Measurements from ENCODE around the gene PRKRA.
A peak's percentile ranks its signal among the peaks of the same experiment; 100 is the strongest.
"Not testable (repeated sequence)": the region's sequence is repeated elsewhere in the genome, so short reads cannot be mapped to it uniquely, and the experiment has no call there.

PRKRA gene

DNA sequence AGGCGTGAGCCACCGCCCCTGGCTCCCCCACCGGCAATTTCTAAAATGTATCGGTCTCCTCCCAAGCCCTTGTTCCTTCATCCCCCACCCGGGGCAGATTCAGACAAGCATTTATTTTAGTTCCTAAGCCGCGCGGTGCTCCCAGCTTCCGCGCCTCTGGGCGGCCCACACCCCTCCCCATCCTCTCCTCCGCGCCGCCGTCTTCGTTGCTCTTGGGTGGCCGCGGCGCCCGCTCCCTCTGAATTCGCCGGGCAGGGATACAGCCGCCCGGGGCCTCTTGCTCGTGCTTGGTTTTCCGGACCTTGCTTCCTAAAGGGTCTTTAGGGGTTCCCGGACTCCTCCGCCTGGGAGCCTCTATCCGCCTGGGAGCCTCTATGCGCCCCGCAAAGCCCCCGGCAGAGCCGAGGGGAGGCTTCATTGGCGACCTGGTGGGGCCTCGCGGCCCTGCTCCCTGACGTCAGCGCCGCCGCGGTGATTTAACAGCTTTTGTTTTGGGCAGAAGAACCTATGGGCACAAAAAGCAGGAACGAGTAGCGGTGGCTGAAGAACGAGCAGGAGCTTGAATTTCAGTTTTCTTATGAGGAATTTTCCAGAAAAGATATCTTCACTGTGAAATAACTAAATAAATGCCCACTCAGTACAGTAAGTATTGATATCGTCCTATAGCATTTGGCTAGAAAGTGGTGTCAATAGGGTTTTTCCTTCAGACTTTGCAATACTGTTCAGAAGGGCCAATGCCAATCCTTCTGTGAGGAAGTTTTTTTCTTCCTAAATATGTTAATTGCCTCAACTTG is 37.3 kb downstream of the PRKRA start:
- peak; percentile 85 for DNase-seq (ENCODE audit: low spot score)

- DNase-seq (ENCODE audit: low spot score) = not testable (repeated sequence)
Observed at GRCh38 chr2:178412453-178412852, 38.5 kb downstream of the PRKRA start.

DNA sequence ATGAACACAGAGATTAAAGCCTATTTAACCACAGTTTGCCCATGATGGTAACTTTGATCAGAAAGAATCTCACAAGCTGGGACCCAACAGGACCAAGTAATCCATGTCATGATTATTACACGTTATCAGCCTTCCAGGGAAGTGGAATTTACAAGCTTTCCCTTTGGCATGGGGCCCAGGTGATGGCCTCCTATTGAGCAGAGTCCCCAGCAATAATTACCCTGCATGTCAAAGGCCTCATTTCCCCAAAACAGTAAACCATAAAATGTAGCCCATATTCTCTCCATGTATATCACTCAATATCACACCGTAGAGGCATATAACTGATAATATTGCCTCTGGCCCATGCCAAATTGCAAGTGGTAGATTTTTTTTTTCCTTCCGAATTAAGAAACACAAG is 38.9 kb downstream of the PRKRA start:
- DNase-seq (ENCODE audit: low spot score) = no peak

GRCh38 chr2:178409261-178409660 is 41.7 kb downstream of the PRKRA start:
- DNase-seq (ENCODE audit: low spot score) = no peak

DNA sequence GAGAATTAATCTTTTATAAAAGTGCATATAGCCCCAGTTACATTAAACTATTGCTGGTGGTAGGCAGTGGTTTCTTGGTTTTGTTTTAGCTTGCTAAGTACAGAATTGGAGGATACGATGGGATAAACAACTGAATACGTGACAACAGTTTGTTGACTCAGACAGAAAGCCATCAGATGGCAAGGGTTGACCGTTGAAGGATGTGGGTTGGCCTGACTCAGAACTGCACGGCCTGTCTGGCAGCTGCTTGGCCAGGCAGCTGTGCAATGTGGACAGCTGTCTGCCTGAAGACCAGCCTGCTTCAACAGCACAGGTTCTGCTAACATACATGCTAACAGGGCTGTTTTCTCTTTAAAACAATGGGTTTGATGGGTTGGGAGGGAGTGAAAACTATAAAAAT is 46.6 kb downstream of the PRKRA start:
- no peak for DNase-seq (ENCODE audit: low spot score)

DNA sequence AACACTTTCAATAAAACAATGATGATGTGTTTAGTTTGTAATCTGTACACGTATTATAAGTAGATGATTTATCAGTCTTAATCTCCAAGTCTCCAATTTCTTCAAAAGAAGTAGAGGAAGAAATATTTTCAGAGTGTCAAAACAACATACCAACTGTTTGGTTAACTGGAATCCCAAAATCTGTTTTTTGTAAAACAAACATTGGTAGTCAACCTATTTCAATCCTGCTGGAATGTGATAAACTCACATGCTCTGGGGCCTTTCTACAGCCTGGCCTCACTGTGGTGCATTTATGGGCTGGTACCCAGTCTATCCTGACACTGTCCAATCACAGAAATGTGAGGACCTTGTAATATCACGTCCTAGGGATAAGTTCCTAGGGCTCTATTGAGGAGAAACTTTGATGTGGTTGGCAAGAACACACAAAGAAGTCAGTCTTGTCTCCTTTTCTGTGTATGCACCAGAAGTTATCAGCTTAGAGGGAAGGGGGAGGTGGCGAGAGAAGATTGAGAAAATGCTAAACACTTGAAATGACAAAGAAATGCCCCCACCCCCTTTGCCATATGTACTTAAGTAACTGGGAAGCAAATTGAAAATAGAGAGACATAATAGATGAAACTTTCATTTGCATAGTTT is 47.2 kb downstream of the PRKRA start:
- DNase-seq (ENCODE audit: low spot score) = no peak

DNA sequence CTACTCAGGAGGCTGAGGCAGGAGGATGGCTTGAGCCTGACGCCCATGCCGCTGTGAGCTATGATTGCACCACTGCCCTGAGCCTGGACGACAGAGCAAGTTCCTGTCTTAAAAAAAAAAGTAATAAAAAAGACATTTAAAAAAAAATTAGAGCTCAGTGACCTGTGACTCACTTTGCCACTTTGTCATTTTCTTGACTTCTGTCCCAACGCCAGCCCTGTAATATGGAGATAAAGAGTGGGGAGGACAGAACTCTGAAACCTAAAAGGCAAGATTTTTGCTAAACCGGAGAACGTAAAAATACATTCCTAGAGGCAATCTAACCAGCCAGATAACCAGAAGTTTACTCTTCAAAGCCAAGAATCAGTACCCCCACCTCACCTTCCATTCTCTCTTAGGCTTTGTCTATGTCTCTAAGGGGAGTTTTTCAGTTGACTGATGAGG is 49.0 kb downstream of the PRKRA start:
- no peak for DNase-seq (ENCODE audit: low spot score)

DNA sequence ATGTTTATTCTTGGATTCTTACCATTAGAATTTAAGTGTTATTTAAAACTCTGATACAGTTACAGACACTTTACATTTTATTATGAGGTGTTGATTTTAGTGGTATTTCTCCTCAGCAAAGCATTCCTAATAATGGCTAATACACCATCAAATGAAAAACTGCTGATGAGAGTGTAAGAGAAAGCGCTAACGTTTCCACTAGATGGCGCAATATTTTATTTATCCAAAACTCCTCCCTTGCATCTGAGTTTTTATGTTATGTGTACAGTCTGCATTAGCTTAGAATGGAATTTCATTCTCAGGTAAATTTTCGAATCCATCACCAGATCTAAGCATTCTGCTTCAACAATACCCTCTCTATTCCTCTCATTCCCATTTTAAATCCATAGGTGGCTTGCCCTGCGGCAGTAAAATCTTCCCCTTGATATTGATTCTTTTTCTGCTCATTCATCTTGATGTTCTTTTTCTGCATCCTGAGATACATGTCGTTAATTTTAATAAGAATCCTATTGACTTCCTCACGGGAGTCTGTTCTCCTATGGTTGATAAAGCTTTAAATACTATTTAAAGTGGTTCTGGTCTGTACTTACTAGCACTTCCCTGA is 53.9 kb downstream of the PRKRA start:
- no peak for DNase-seq (ENCODE audit: low spot score)

DNA sequence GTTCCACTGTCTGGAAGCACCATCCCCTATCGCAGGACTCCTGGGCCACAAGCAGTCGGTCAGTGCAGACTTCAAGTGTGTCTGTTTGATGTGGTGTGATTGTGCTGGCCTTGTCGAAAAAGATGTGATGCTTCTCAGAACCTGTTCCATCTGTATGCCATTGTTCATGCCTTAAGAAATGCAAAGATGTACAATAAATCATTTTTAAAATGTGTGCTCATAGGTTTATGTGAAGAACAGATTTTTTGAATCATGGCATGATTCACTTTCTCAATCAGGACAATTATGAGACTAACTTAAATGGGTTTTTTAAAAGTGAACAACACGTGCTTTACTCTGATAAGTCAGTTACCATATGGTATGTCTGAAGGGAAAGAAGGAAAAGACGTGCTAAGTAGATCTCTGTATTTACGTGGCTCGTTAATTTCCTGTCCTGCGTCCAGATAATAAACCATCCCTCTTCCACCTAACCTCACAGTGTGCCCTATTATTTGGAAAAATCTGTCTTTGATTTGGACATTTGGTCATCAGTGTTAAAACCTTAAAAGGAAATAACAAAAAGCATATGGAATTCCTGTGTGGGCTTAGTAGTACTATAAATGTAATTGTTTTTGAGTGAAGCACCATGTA is 54.9 kb downstream of the PRKRA start:
- DNase-seq (ENCODE audit: low spot score) = no peak

- DNase-seq (ENCODE audit: low spot score) = no peak
Observed at GRCh38 chr2:178395295-178395694, 55.7 kb downstream of the PRKRA start.

DNA sequence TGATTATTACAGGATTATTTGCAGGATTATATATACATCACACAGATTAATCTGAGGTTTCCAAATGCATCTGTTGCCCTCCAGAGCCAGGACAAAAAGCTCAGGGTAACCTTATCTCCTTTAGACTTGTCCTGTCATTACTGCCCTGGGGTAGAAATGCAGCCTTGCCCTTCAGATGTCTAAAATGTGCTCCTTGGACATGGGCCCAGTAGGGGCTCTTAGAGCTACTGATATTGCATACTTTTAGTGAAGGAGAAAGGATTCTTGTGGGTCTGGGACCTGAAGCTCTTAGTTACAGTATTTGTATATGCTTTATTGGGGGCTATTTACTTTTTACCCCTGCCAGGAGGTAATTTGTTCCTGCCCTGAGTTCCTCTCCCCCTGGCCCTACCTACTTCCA is 56.1 kb downstream of the PRKRA start:
- DNase-seq (ENCODE audit: low spot score) = peak; percentile 37

DNA sequence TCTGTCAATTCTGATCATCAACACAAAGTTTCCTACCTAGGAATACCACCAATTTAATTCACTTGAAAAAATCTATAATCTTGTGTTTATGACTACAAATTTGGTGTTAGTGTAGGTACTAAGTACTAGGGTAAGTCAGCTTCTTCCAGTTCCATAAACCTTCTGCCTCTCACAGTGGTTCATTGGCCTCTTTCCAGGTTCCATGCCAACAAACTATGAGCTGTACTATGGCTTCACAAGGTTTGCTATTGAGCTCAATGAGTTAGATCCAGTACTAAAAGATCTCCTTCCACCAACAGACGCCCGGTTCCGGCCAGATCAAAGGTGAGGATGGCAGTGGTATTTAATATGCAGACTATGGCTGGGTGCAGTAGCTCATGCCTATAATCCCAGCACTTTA is 58.8 kb downstream of the PRKRA start:
- no peak for DNase-seq (ENCODE audit: low spot score)

- no peak for DNase-seq (ENCODE audit: low spot score)
Observed at GRCh38 chr2:178391701-178392100, 59.3 kb downstream of the PRKRA start.

DNA sequence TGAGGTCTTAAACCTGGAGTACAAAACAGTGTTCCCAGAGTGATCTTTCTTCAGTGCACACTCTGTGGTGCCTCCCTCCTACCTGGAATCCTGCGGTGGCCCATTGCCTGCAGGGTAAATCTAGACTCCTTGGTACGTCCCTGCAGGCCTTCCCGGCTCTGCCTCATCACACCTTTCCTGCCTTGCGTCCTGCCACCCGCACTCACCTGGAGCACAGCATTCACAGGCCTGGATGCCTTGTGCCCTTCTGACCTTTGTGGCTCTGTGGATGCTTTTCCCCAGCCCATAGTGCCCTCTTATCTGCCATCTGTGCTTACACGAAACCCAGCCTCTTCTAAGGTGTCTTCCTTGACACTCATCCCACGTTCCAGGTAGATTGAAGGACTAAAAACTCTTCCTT is 62.7 kb downstream of the PRKRA start:
- DNase-seq (ENCODE audit: low spot score) = no peak

DNA sequence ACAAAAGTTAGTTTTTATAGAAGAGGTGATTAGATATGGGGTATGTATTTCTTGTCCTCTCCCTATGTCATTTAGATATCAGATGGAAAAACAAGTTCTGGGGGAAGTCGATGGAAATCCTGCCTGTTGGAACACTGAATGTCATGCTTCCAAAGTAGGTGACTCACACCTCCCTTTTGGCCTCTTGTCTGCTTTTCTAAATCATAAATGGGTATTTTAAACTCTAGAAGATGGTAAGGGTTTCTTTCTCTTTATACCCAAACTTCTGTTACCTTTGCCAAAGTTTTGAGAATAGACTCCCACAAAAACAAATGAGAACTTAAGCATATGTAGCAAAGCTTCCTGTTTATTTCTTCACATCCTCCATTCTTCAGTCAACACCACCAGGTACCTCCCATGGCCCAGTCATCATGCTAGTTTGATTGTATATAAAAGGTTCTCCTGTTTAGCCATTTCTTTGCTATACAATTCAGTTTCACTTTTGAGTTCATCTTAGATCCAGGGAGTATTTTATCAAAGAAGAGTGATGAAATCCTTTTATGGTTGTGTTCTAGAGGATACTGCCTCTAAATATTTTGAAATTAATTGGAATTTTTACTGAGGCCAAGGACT is 63.9 kb downstream of the PRKRA start:
- DNase-seq (ENCODE audit: low spot score) = no peak

GRCh38 chr2:178385595-178386148 is 65.3 kb downstream of the PRKRA start:
- no peak for DNase-seq (ENCODE audit: low spot score)

- no peak for DNase-seq (ENCODE audit: low spot score)
Observed at GRCh38 chr2:178383718-178384117, 67.3 kb downstream of the PRKRA start.

Measured in D341Med (cell line).